ENCODE data around the gene CES2.

DNA sequence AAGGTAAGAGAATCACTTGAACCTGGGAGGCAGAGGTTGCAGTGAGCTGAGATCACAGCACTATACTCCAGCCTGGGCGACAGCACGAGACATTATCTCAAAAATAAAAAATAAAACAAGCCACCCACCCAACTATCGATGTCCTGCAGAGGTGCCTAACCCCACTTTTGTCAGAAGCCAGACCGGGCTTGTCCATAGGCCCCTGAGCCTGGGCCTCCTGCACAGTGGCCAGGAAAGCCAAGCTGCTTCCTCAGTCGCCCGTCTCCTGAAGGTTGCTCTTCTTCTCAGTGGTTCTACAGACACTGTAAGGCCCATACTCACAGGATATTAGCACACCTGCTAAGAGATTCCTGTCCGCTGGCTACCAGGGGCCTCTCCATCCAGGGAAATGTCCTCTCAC is 11.2 kb downstream of the CES2 start:
- TF ChIP-seq, protein P1, sequence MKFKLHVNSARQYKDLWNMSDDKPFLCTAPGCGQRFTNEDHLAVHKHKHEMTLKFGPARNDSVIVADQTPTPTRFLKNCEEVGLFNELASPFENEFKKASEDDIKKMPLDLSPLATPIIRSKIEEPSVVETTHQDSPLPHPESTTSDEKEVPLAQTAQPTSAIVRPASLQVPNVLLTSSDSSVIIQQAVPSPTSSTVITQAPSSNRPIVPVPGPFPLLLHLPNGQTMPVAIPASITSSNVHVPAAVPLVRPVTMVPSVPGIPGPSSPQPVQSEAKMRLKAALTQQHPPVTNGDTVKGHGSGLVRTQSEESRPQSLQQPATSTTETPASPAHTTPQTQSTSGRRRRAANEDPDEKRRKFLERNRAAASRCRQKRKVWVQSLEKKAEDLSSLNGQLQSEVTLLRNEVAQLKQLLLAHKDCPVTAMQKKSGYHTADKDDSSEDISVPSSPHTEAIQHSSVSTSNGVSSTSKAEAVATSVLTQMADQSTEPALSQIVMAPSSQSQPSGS (CRISPR knock-in tag; IDR thresholded peaks at IDR 0.05; ENCODE audit: borderline replicate concordance, low read depth), result no peak
- TF ChIP-seq, protein P2, sequence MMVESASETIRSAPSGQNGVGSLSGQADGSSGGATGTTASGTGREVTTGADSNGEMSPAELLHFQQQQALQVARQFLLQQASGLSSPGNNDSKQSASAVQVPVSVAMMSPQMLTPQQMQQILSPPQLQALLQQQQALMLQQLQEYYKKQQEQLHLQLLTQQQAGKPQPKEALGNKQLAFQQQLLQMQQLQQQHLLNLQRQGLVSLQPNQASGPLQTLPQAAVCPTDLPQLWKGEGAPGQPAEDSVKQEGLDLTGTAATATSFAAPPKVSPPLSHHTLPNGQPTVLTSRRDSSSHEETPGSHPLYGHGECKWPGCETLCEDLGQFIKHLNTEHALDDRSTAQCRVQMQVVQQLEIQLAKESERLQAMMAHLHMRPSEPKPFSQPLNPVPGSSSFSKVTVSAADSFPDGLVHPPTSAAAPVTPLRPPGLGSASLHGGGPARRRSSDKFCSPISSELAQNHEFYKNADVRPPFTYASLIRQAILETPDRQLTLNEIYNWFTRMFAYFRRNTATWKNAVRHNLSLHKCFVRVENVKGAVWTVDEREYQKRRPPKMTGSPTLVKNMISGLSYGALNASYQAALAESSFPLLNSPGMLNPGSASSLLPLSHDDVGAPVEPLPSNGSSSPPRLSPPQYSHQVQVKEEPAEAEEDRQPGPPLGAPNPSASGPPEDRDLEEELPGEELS (CRISPR knock-in tag; IDR thresholded peaks at IDR 0.05), result no peak
- TF ChIP-seq, protein P3, sequence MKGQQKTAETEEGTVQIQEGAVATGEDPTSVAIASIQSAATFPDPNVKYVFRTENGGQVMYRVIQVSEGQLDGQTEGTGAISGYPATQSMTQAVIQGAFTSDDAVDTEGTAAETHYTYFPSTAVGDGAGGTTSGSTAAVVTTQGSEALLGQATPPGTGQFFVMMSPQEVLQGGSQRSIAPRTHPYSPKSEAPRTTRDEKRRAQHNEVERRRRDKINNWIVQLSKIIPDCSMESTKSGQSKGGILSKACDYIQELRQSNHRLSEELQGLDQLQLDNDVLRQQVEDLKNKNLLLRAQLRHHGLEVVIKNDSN (CRISPR knock-in tag; IDR thresholded peaks at IDR 0.05), result no peak
- TF ChIP-seq, protein P4, sequence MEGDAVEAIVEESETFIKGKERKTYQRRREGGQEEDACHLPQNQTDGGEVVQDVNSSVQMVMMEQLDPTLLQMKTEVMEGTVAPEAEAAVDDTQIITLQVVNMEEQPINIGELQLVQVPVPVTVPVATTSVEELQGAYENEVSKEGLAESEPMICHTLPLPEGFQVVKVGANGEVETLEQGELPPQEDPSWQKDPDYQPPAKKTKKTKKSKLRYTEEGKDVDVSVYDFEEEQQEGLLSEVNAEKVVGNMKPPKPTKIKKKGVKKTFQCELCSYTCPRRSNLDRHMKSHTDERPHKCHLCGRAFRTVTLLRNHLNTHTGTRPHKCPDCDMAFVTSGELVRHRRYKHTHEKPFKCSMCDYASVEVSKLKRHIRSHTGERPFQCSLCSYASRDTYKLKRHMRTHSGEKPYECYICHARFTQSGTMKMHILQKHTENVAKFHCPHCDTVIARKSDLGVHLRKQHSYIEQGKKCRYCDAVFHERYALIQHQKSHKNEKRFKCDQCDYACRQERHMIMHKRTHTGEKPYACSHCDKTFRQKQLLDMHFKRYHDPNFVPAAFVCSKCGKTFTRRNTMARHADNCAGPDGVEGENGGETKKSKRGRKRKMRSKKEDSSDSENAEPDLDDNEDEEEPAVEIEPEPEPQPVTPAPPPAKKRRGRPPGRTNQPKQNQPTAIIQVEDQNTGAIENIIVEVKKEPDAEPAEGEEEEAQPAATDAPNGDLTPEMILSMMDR (IDR thresholded peaks at IDR 0.05), result no peak
- TF ChIP-seq, protein P5, sequence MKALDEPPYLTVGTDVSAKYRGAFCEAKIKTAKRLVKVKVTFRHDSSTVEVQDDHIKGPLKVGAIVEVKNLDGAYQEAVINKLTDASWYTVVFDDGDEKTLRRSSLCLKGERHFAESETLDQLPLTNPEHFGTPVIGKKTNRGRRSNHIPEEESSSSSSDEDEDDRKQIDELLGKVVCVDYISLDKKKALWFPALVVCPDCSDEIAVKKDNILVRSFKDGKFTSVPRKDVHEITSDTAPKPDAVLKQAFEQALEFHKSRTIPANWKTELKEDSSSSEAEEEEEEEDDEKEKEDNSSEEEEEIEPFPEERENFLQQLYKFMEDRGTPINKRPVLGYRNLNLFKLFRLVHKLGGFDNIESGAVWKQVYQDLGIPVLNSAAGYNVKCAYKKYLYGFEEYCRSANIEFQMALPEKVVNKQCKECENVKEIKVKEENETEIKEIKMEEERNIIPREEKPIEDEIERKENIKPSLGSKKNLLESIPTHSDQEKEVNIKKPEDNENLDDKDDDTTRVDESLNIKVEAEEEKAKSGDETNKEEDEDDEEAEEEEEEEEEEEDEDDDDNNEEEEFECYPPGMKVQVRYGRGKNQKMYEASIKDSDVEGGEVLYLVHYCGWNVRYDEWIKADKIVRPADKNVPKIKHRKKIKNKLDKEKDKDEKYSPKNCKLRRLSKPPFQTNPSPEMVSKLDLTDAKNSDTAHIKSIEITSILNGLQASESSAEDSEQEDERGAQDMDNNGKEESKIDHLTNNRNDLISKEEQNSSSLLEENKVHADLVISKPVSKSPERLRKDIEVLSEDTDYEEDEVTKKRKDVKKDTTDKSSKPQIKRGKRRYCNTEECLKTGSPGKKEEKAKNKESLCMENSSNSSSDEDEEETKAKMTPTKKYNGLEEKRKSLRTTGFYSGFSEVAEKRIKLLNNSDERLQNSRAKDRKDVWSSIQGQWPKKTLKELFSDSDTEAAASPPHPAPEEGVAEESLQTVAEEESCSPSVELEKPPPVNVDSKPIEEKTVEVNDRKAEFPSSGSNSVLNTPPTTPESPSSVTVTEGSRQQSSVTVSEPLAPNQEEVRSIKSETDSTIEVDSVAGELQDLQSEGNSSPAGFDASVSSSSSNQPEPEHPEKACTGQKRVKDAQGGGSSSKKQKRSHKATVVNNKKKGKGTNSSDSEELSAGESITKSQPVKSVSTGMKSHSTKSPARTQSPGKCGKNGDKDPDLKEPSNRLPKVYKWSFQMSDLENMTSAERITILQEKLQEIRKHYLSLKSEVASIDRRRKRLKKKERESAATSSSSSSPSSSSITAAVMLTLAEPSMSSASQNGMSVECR (CRISPR knock-in tag; IDR thresholded peaks at IDR 0.05; ENCODE audit: borderline replicate concordance), result no peak
- TF ChIP-seq TCF7 (CRISPR knock-in tag; IDR thresholded peaks at IDR 0.05; ENCODE audit: low read depth), result no peak
- TF ChIP-seq, protein P6, sequence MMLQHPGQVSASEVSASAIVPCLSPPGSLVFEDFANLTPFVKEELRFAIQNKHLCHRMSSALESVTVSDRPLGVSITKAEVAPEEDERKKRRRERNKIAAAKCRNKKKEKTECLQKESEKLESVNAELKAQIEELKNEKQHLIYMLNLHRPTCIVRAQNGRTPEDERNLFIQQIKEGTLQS (CRISPR knock-in tag; conservative IDR thresholded peaks at IDR 0.05), result no peak
- TF ChIP-seq CREB1 (CRISPR knock-in tag; IDR thresholded peaks at IDR 0.05), result no peak
- TF ChIP-seq NR2C2 (CRISPR knock-in tag; IDR thresholded peaks at IDR 0.05), result no peak
- no peak for TF ChIP-seq ZNF232 (CRISPR knock-in tag; IDR thresholded peaks at IDR 0.05)

All from WTC11 (cell line).